Mesothelial cell of epicardium (in vitro differentiated cells): ENCODE measurements around the gene SPOCK1. TPM values are rescaled to one million over a fixed set of nuclear protein-coding genes. Genes with fewer than 3 reads are reported as not detected.

Source experiments
- DNase-seq, 2 experiments: peaks; one replicate each; pipeline ENCODE4 v3.0.0; 2021; ENCODE audit warnings: low spot score in 2 of 2; ENCODE audit not compliant: unreplicated experiment in 2 of 2
- H3K27ac Mint-ChIP-seq: 2 replicates; pipeline ENCODE4 v1.8.0; 2021; ENCODE audit warnings: mixed read lengths
- H3K27me3 Mint-ChIP-seq: 2 replicates; pipeline ENCODE4 v1.8.0; 2021; ENCODE audit warnings: low read depth, mixed read lengths
- H3K36me3 Mint-ChIP-seq: 2 replicates; pipeline ENCODE4 v1.8.0; 2021; ENCODE audit warnings: mixed read lengths
- H3K4me1 Mint-ChIP-seq: 2 replicates; pipeline ENCODE4 v1.8.0; 2021; ENCODE audit warnings: mixed read lengths
- H3K4me3 Mint-ChIP-seq: 2 replicates; pipeline ENCODE4 v1.8.0; 2021; ENCODE audit warnings: mild to moderate bottlenecking, moderate library complexity, mixed read lengths
- H3K9me3 Mint-ChIP-seq: 2 replicates; pipeline ENCODE4 v1.8.0; 2021; ENCODE audit warnings: mixed read lengths
- CTCF ChIP-seq: fragments of 200-600 bp; sonication (generic); IDR thresholded peaks from one replicate; pipeline ENCODE4 v1.5.0; 2021; ENCODE audit warnings: antibody characterized with exemption; ENCODE audit not compliant: unreplicated experiment
- total RNA-seq: library from RNA; stranded (reverse); gene quantifications from 3 replicates; pipeline ENCODE4 v1.2.1, GENCODE V29; 2021

The SPOCK1 gene
- total RNA-seq, 1 donor from 2014 or later = 6.6 TPM

DNA sequence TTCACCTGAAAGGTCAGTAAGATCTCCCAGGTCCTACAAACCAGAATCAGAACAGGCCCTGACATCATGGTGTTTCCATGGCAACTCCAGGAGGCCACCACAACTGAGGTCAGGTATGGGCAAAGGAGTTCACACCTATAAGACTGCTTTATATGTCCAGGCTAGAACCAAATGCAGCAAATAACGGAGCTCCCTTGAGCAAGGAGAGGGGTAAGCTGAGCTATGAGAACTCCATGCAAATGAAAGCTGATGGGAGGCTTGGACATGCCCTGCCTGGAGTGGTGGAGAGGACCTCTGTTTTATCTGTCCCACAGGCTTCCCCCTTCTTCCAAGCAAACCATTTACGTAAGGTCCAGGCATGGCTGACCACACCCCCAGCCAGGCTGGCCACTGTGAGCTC, 207.7 kb downstream of the SPOCK1 start:
- DNase-seq = no peak
- Mint-ChIP-seq H3K9me3 (no peaks in the 10 kb centered on the region), H3K4me1 (no peaks in the 10 kb centered on the region), H3K4me3 (no peak overlapping the region), H3K27ac (no peak overlapping the region), H3K27me3 (peaks cover 40% of the 10 kb centered on the region), H3K36me3 (no peaks in the 10 kb centered on the region)
- TF ChIP-seq CTCF = no peak

DNA sequence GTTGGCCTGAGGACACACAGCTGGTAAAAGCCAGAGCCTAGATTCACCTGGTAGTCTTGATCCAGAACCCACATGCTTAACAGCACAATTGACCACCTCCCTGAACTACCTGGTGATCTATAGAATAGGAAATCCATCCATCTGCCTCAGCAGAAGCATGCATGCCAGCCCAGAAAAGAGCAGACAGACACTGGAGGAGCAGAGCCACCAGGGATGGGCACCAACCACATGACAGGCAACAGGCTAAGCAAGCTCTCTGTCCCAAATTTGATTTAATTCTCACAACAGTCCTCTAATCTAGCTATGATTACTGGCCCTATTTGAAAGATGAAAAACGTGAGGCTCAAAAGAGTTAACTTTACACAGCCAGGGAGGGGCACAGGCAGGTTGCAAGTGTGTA, 208.1 kb downstream of the SPOCK1 start:
- H3K4me3 Mint-ChIP-seq = no peak overlapping the region
- no peak for DNase-seq
- peaks cover 41% of the 10 kb centered on the region for H3K27me3 Mint-ChIP-seq
- H3K9me3 Mint-ChIP-seq = no peaks in the 10 kb centered on the region
- H3K27ac Mint-ChIP-seq = no peak overlapping the region
- no peaks in the 10 kb centered on the region for H3K36me3 Mint-ChIP-seq
- no peak for TF ChIP-seq CTCF
- no peaks in the 10 kb centered on the region for H3K4me1 Mint-ChIP-seq

DNA sequence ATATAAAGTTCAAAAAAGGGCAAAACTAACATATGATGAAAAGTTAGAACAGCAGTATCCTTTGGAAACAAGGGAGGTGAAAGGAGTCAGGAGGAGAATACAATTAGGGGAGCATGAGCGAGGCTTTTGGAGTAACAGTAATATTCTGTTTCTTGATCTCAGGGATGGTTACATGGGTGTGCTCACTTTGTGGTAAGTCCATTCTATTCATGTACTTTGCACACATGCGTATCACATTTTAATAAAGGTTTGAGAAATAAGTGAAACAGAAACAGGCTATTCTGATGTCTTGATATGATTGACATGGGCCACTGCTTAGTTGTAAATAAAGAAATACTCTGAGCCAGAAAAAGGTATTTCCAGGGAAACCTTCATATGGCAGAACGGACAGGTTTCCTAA, 208.8 kb downstream of the SPOCK1 start:
- H3K27me3 Mint-ChIP-seq = peaks cover 41% of the 10 kb centered on the region
- no peaks in the 10 kb centered on the region for H3K4me1 Mint-ChIP-seq
- DNase-seq = no peak

GRCh38 chr5:137289856-137290255, 209.3 kb downstream of the SPOCK1 start:
- no peak for DNase-seq
- Mint-ChIP-seq H3K27me3 (peaks cover 41% of the 10 kb centered on the region), H3K36me3 (no peaks in the 10 kb centered on the region), H3K4me3 (no peak overlapping the region), H3K9me3 (no peaks in the 10 kb centered on the region), H3K4me1 (no peaks in the 10 kb centered on the region), H3K27ac (no peak overlapping the region)
- no peak for TF ChIP-seq CTCF

More for the DNA sequence above, 208.8 kb downstream of the SPOCK1 start:
- no peak for TF ChIP-seq CTCF
- Mint-ChIP-seq H3K27ac (no peak overlapping the region), H3K36me3 (no peaks in the 10 kb centered on the region), H3K4me3 (no peak overlapping the region), H3K9me3 (no peaks in the 10 kb centered on the region)

- TF ChIP-seq CTCF = no peak
- Mint-ChIP-seq H3K27ac (no peak overlapping the region), H3K4me1 (no peaks in the 10 kb centered on the region), H3K36me3 (no peaks in the 10 kb centered on the region), H3K27me3 (peaks cover 41% of the 10 kb centered on the region), H3K4me3 (no peak overlapping the region), H3K9me3 (no peaks in the 10 kb centered on the region)
- no peak for DNase-seq
These were observed 211.6 kb downstream of the SPOCK1 start for GRCh38 chr5:137287569-137287968.

GRCh38 chr5:137286025-137286610, 213.0 kb downstream of the SPOCK1 start:
- H3K27ac Mint-ChIP-seq = no peak overlapping the region
- TF ChIP-seq CTCF = no peak
- H3K4me1 Mint-ChIP-seq = no peaks in the 10 kb centered on the region
- no peaks in the 10 kb centered on the region for H3K36me3 Mint-ChIP-seq
- H3K4me3 Mint-ChIP-seq = no peak overlapping the region
- H3K9me3 Mint-ChIP-seq = no peaks in the 10 kb centered on the region
- DNase-seq = no peak
- H3K27me3 Mint-ChIP-seq = peaks cover 41% of the 10 kb centered on the region
